IMR-90 (cell line): ENCODE data around the gene AKAP1. TPM values are rescaled to one million over a fixed set of nuclear protein-coding genes. Genes with fewer than 3 reads are reported as not detected.

Experiments
- ATAC-seq: fragments of 200-7000 bp; cut with Tn5 transposase; 2 replicates; pipeline ENCODE4 v1.9.1; 2020; ENCODE audit warnings: low read depth, mild to moderate bottlenecking, moderate library complexity
- BruUV-seq: library from RNA; stranded (reverse); fragments of 400-500 nt; replicated peaks from 2 replicates; lab custom pipeline; 2021; lab: Mats Ljungman, UMichigan
- CTCF ChIA-PET: fragments of 300-600 bp; formaldehyde crosslinking; extraction: SDS; loops from one replicate; lab custom pipeline; 2021; ENCODE audit warnings: antibody characterized with exemption; lab: Yijun Ruan, JAX
- POLR2A ChIA-PET: fragments of 300-600 bp; sonication (Branson Sonifier 250); formaldehyde crosslinking; loops from one replicate; lab custom pipeline; 2022; ENCODE audit warnings: antibody characterized with exemption; ENCODE audit not compliant: unreplicated experiment; lab: Charles Lee
- DNase-seq: peaks from one replicate; pipeline ENCODE4 v3.0.0; 2013
- H2AFZ ChIP-seq: replicated peaks from 2 replicates; pipeline ENCODE3; 2013; ENCODE audit warnings: low read length, mild to moderate bottlenecking; ENCODE audit not compliant: poor library complexity
- H2AK5ac ChIP-seq: 2 replicates; pipeline ENCODE4 v1.6.1; 2013; ENCODE audit warnings: low read depth, low read length, inconsistent platforms
- H2AK9ac ChIP-seq: replicated peaks from 2 replicates; pipeline ENCODE3; 2013; ENCODE audit warnings: mild to moderate bottlenecking, low read depth, low read length, moderate library complexity; ENCODE audit not compliant: poor library complexity
- H2BK120ac ChIP-seq: 2 replicates; pipeline ENCODE4 v1.6.1; 2013; ENCODE audit warnings: low read depth, low read length, inconsistent platforms
- H2BK15ac ChIP-seq: 3 replicates; pipeline ENCODE4 v1.6.1; 2013; ENCODE audit warnings: low read depth, low read length, inconsistent platforms
- H2BK20ac ChIP-seq: 2 replicates; pipeline ENCODE4 v1.6.1; 2013; ENCODE audit warnings: low read depth, mild to moderate bottlenecking, inconsistent platforms, low read length, moderate library complexity
- H2BK5ac ChIP-seq: 2 replicates; pipeline ENCODE4 v1.6.1; 2013; ENCODE audit warnings: mild to moderate bottlenecking, low read depth, low read length, inconsistent platforms; ENCODE audit not compliant: poor library complexity, severe bottlenecking
- H3K14ac ChIP-seq: replicated peaks from 2 replicates; pipeline ENCODE4 v1.6.1; 2013; ENCODE audit warnings: low read depth, low read length, inconsistent platforms
- H3K18ac ChIP-seq: 2 replicates; pipeline ENCODE4 v1.6.1; 2013; ENCODE audit warnings: low read depth, low read length, control low read depth
- H3K23ac ChIP-seq: 2 replicates; pipeline ENCODE4 v1.6.1; 2013; ENCODE audit warnings: low read depth, low read length, inconsistent platforms
- H3K27ac ChIP-seq: 2 replicates; pipeline ENCODE4 v1.5.1; 2013; ENCODE audit warnings: mild to moderate bottlenecking, control low read depth, low read length; ENCODE audit not compliant: insufficient read depth
- H3K27me3 ChIP-seq: 2 replicates; pipeline ENCODE4 v1.6.1; 2013; ENCODE audit warnings: low read length; ENCODE audit not compliant: control insufficient read depth, insufficient read depth
- H3K36me3 ChIP-seq: 2 replicates; pipeline ENCODE4 v1.6.1; 2013; ENCODE audit warnings: low read length, mixed read lengths; ENCODE audit not compliant: control insufficient read depth, insufficient read depth
- H3K4ac ChIP-seq: 2 replicates; pipeline ENCODE4 v1.6.1; 2013; ENCODE audit warnings: low read depth, low read length, inconsistent platforms
- H3K4me1 ChIP-seq: 2 replicates; pipeline ENCODE4 v1.6.1; 2013; ENCODE audit warnings: low read length, mixed read lengths; ENCODE audit not compliant: control insufficient read depth, insufficient read depth
- H3K4me2 ChIP-seq: 2 replicates; pipeline ENCODE4 v1.6.1; 2013; ENCODE audit warnings: low read depth, mild to moderate bottlenecking, control low read depth, low read length, moderate library complexity
- H3K4me3 ChIP-seq: 2 replicates; pipeline ENCODE4 v1.5.1; 2013; ENCODE audit warnings: low read depth, mild to moderate bottlenecking, control low read depth, low read length, moderate library complexity; ENCODE audit not compliant: insufficient read depth
- H3K56ac ChIP-seq: 2 replicates; pipeline ENCODE4 v1.6.1; 2013; ENCODE audit warnings: low read length, inconsistent platforms; ENCODE audit not compliant: insufficient read depth; ENCODE audit errors: extremely low read depth
- H3K79me1 ChIP-seq, 2 experiments: 2 replicates each; pipeline ENCODE4 v1.6.1; 2013; ENCODE audit warnings: low read length in 2 of 2, inconsistent platforms in 1 of 2, low read depth in 1 of 2
- H3K9ac ChIP-seq: 2 replicates; pipeline ENCODE4 v1.6.1; 2013; ENCODE audit warnings: low read depth, low read length, control low read depth
- H3K9me1 ChIP-seq: 2 replicates; pipeline ENCODE4 v1.6.1; 2013; ENCODE audit warnings: low read length, inconsistent platforms; ENCODE audit not compliant: insufficient read depth
- H3K9me3 ChIP-seq: 2 replicates; pipeline ENCODE4 v1.6.1; 2013; ENCODE audit warnings: low read length; ENCODE audit not compliant: control insufficient read depth, insufficient read depth
- H4K20me1 ChIP-seq: 2 replicates; pipeline ENCODE4 v1.6.1; 2013; ENCODE audit warnings: low read length, inconsistent platforms; ENCODE audit not compliant: insufficient read depth
- H4K5ac ChIP-seq: 2 replicates; pipeline ENCODE4 v1.6.1; 2013; ENCODE audit warnings: mild to moderate bottlenecking, low read depth, low read length, control low read depth
- H4K8ac ChIP-seq, 2 experiments: 2 replicates each; pipeline ENCODE4 v1.6.1; 2013; ENCODE audit warnings: low read depth in 2 of 2, low read length in 2 of 2, control low read depth in 1 of 2, inconsistent platforms in 1 of 2
- H4K91ac ChIP-seq: 2 replicates; pipeline ENCODE4 v1.6.1; 2013; ENCODE audit warnings: low read depth, low read length, inconsistent platforms; ENCODE audit not compliant: insufficient read depth
- FOS ChIP-seq: fragments of 150-350 bp; IDR thresholded peaks from 2 replicates; pipeline ENCODE4 v1.6.1; 2016; ENCODE audit warnings: low read depth, low read length
- RCOR1 ChIP-seq: IDR thresholded peaks from 2 replicates; pipeline ENCODE4 v1.6.1; 2012; ENCODE audit warnings: mild to moderate bottlenecking, low read length, improper control_type of control experiment; ENCODE audit not compliant: insufficient replicate concordance
- RFX5 ChIP-seq: IDR thresholded peaks from 2 replicates; pipeline ENCODE4 v1.8.0; 2012; ENCODE audit warnings: low read depth, mild to moderate bottlenecking, low read length, moderate library complexity
- SMC3 ChIP-seq: fragments of 150-350 bp; IDR thresholded peaks from 2 replicates; pipeline ENCODE4 v1.6.1; 2016; ENCODE audit warnings: low read depth, mild to moderate bottlenecking, antibody characterized with exemption, low read length, moderate library complexity
- WGBS, 2 experiments: methylation state at CpG; one replicate each; pipeline versions ENCODE4 v1.1.5 to v1.1.7; 2013; ENCODE audit warnings: missing lambda C conversion rate in 2 of 2; ENCODE audit not compliant: insufficient read length in 1 of 2; ENCODE audit errors: extremely low coverage in 2 of 2; 5-methylcytosine and 5-hydroxymethylcytosine counted together
- dilution Hi-C: fragments of 300-500 bp; cut with HindIII; formaldehyde crosslinking; loops from one replicate; pipeline ENCODE4 v1.14.3; 2018; ENCODE audit warnings: low sequenced_read_pairs; ENCODE audit not compliant: unreplicated experiment
- in situ Hi-C: fragments of 300-500 bp; cut with MboI; formaldehyde crosslinking; loops from 3 replicates; pipeline ENCODE4 v1.14.3; 2019; ENCODE audit warnings: low sequenced_read_pairs, inconsistent platforms, mixed read lengths
- intact Hi-C: fragments of 100-400 bp; cut with micrococcal nuclease; formaldehyde crosslinking; loops from 2 replicates; pipeline ENCODE4 v1.10.0; 2022
- polyA plus RNA-seq, 3 experiments: library from polyadenylated mRNA; depleted of rRNA; stranded (reverse); fragments of >200 nt; gene quantifications; 2 replicates each; pipeline ENCODE4 v1.2.3, GENCODE V29; 2012; ENCODE audit warnings: low replicate concordance in 1 of 3
- total RNA-seq: library from RNA; depleted of rRNA; stranded (reverse); fragments of >200 nt; gene quantifications from 2 replicates; pipeline ENCODE4 v1.2.3, GENCODE V29; 2012
- TF ChIP-seq, protein P1 (sequence below): fragments of 150-350 bp; IDR thresholded peaks from 2 replicates; pipeline ENCODE4 v1.6.1; 2017; ENCODE audit warnings: mild to moderate bottlenecking, antibody characterized with exemption, low read length, low read depth
- TF ChIP-seq, protein P2 (sequence below): conservative IDR thresholded peaks from 2 replicates; pipeline ENCODE4 v1.5.1; 2012; ENCODE audit warnings: mild to moderate bottlenecking, low read depth, low read length, improper control_type of control experiment

AKAP1 gene
- total and polyA plus RNA-seq, 2 of the 4 experiments (the other 2 are of a cell fraction) = 10.2 to 17.4 TPM

DNA sequence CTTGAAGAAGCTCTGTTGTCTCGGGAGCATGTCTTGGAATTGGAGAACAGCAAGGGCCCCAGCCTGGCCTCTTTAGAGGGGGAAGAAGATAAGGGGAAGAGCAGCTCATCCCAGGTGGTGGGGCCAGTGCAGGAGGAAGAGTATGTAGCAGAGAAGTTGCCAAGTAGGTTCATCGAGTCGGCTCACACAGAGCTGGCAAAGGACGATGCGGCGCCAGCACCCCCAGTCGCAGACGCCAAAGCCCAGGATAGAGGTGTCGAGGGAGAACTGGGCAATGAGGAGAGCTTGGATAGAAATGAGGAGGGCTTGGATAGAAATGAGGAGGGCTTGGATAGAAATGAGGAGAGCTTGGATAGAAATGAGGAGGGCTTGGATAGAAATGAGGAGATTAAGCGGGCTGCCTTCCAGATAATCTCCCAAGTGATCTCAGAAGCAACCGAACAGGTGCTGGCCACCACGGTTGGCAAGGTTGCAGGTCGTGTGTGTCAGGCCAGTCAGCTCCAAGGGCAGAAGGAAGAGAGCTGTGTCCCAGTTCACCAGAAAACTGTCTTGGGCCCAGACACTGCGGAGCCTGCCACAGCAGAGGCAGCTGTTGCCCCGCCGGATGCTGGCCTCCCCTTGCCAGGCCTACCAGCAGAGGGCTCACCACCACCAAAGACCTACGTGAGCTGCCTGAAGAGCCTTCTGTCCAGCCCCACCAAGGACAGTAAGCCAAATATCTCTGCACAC, 21.2 kb downstream of the AKAP1 start (continued):
- TF ChIP-seq RCOR1 = no peak

DNA sequence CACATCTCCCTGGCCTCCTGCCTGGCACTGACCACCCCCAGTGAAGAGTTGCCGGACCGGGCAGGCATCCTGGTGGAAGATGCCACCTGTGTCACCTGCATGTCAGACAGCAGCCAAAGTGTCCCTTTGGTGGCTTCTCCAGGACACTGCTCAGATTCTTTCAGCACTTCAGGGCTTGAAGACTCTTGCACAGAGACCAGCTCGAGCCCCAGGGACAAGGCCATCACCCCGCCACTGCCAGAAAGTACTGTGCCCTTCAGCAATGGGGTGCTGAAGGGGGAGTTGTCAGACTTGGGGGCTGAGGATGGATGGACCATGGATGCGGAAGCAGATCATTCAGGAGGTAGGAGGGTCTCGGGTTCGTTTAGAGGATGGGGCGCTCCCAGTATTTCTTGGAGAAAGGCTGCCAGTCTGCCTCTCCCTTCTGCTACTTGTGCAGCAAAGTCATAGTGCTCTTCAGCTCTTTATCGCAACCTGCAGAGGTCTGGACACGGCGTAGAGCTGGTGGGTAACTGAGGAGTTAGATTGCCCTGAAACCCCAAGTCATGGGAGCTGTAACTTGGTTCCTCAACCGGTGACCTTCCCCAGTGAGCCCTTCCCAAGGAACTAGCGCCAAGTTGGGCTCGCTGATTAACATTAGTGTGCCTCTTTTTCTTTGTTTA, 21.9 kb downstream of the AKAP1 start:
- 98% methylated on average over 7 of the region's 14 CpGs; no CpG with 5 or more reads in 1 of the 2 experiments for WGBS, 2 experiments
- CTCF ChIA-PET = no interaction called here
- Histone ChIP-seq H3K27ac (no peak overlapping the region), H3K27me3 (no peaks in the 10 kb centered on the region), H3K14ac (no peak overlapping the region), H4K5ac (no peak overlapping the region), H3K9me3 (no peaks in the 10 kb centered on the region), H3K4me3 (no peak overlapping the region), H3K79me1 (peaks cover 0 to 3% of the 10 kb centered on the region in 2 experiments; a peak in 2 of 4 replicates), H4K8ac (no peak overlapping the region), H2BK15ac (no peak overlapping the region), H3K36me3 (no peaks in the 10 kb centered on the region), H3K18ac (no peak overlapping the region), H3K23ac (no peak overlapping the region), H4K20me1 (no peaks in the 10 kb centered on the region; the same call in none of the 2 replicates), H3K9me1 (no peaks in the 10 kb centered on the region), H2AK9ac (no peak overlapping the region), H2AK5ac (no peak overlapping the region), H3K56ac (no peak overlapping the region), H2BK20ac (no peak overlapping the region), H2BK5ac (no peak overlapping the region), H3K9ac (no peak overlapping the region), H2AFZ (no peak overlapping the region), H2BK120ac (no peak overlapping the region), H3K4me2 (no peak overlapping the region), H3K4ac (no peak overlapping the region), H4K91ac (no peak overlapping the region), H3K4me1 (peaks cover 2% of the 10 kb centered on the region; the same call in 1 of the 2 replicates)
- BruUV-seq = no TSS peak
- POLR2A ChIA-PET = interaction anchor here (0.6 kb wide), 1 partner anchor 983 kb away, joined by 3 read pairs; no protein-coding TSS in a partner anchor
- ATAC-seq = no peak
- TF ChIP-seq, protein P1, sequence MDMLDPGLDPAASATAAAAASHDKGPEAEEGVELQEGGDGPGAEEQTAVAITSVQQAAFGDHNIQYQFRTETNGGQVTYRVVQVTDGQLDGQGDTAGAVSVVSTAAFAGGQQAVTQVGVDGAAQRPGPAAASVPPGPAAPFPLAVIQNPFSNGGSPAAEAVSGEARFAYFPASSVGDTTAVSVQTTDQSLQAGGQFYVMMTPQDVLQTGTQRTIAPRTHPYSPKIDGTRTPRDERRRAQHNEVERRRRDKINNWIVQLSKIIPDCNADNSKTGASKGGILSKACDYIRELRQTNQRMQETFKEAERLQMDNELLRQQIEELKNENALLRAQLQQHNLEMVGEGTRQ = no peak
- TF ChIP-seq SMC3 = no peak
- TF ChIP-seq FOS = no peak
- no peak for TF ChIP-seq RFX5
- TF ChIP-seq, protein P2, sequence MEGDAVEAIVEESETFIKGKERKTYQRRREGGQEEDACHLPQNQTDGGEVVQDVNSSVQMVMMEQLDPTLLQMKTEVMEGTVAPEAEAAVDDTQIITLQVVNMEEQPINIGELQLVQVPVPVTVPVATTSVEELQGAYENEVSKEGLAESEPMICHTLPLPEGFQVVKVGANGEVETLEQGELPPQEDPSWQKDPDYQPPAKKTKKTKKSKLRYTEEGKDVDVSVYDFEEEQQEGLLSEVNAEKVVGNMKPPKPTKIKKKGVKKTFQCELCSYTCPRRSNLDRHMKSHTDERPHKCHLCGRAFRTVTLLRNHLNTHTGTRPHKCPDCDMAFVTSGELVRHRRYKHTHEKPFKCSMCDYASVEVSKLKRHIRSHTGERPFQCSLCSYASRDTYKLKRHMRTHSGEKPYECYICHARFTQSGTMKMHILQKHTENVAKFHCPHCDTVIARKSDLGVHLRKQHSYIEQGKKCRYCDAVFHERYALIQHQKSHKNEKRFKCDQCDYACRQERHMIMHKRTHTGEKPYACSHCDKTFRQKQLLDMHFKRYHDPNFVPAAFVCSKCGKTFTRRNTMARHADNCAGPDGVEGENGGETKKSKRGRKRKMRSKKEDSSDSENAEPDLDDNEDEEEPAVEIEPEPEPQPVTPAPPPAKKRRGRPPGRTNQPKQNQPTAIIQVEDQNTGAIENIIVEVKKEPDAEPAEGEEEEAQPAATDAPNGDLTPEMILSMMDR = no peak
- dilution Hi-C loops (no loop called here), intact Hi-C loops (no loop called here), in situ Hi-C loops (loop anchor here (25.0 kb wide), 1 partner anchor 1005 kb away; no protein-coding TSS in a partner anchor)
- no peak for DNase-seq
